Transverse colon (tissue), 4 donors: ENCODE data around the gene GRHL1. TPM values are rescaled to one million over a fixed set of nuclear protein-coding genes. Genes with fewer than 3 reads are reported as not detected.

Source experiments
- DNase-seq: peaks from one replicate; pipeline ENCODE4 v3.0.0-alpha.2; 2019
- H3K27ac ChIP-seq, 4 donors: fragments of 200-600 bp; sonication (generic); 2 replicates each; pipeline ENCODE4 v1.5.1; 2016 to 2018; ENCODE audit warnings: inconsistent platforms in 4 of 4
- H3K27me3 ChIP-seq: fragments of 200-600 bp; sonication (generic); 2 replicates; pipeline ENCODE4 v1.5.1; 2017; ENCODE audit warnings: inconsistent platforms
- H3K36me3 ChIP-seq, 4 donors: fragments of 200-600 bp; sonication (generic); 2 replicates each; pipeline ENCODE4 v1.5.1; 2017 to 2019; ENCODE audit warnings: inconsistent platforms in 4 of 4
- H3K4me1 ChIP-seq, 4 donors: fragments of 200-600 bp; sonication (generic); 2 replicates each; pipeline ENCODE4 v1.5.1; 2017 to 2020; ENCODE audit warnings: inconsistent platforms in 4 of 4
- H3K4me3 ChIP-seq, 4 donors: fragments of 200-600 bp; sonication (generic); 1 replicate in 1 of 4; 2 replicates in 3 of 4; pipeline versions ENCODE4 v1.5.1 to v1.6.1; 2017 to 2019; ENCODE audit warnings: inconsistent platforms in 4 of 4
- H3K9me3 ChIP-seq, 2 donors: fragments of 200-600 bp; sonication (generic); 2 replicates each; pipeline ENCODE4 v1.5.1; 2017 to 2019; ENCODE audit warnings: inconsistent platforms in 2 of 2
- CTCF ChIP-seq, 5 experiments: fragments of 200-600 bp in 3 of 5; fragments of 450-650 bp in 2 of 5; sonication (generic) in 3 of 5; IDR thresholded peaks; 1 replicate in 2 of 5; 2 replicates in 3 of 5; pipeline ENCODE4 v1.5.1; 2016 to 2017; ENCODE audit warnings: antibody characterized with exemption in 5 of 5, inconsistent platforms in 3 of 5, mild to moderate bottlenecking in 2 of 5, moderate library complexity in 1 of 5
- EP300 ChIP-seq: sonication (generic); formaldehyde crosslinking; IDR thresholded peaks from one replicate; pipeline ENCODE4 v1.6.1; 2017; ENCODE audit warnings: antibody characterized with exemption, low read depth
- POLR2A ChIP-seq: fragments of 450-650 bp; IDR thresholded peaks from one replicate; pipeline ENCODE4 v1.6.1; 2016; ENCODE audit warnings: antibody characterized with exemption, mild to moderate bottlenecking, moderate library complexity
- POLR2AphosphoS5 ChIP-seq, 3 donors: sonication (generic); formaldehyde crosslinking; IDR thresholded peaks; one replicate each; pipeline ENCODE4 v1.6.1; 2016; ENCODE audit warnings: antibody characterized with exemption in 3 of 3
- WGBS, 2 donors: methylation state at CpG; one replicate each; pipeline ENCODE4 v1.1.5; 2018; ENCODE audit warnings: low coverage in 1 of 2; 5-methylcytosine and 5-hydroxymethylcytosine counted together
- in situ Hi-C, 4 donors: fragments of 200-750 bp; cut with MboI; loops; one replicate each; pipeline versions ENCODE4 v1.15.0 to v1.15.1; 2017; ENCODE audit warnings: low sequenced_read_pairs in 3 of 4, low pct_ligation_motif_present in 1 of 4, low pct_unique_long_range_greater_than_20kb in 1 of 4
- intact Hi-C: fragments of 100-400 bp; cut with DNase I; formaldehyde crosslinking; loops from one replicate; pipeline ENCODE4 v1.15.1; 2023; ENCODE audit warnings: low total_unique reads
- total RNA-seq, 4 donors: library from RNA; depleted of rRNA; stranded (reverse); fragments of >200 nt; gene quantifications; one replicate each; pipeline ENCODE4 v1.1.0, GENCODE V29; 2016

GRHL1 gene
- total RNA-seq, 4 donors from 2014 or later = 0.55 to 24.7 (median 1.3) TPM; not detected in 1

DNA sequence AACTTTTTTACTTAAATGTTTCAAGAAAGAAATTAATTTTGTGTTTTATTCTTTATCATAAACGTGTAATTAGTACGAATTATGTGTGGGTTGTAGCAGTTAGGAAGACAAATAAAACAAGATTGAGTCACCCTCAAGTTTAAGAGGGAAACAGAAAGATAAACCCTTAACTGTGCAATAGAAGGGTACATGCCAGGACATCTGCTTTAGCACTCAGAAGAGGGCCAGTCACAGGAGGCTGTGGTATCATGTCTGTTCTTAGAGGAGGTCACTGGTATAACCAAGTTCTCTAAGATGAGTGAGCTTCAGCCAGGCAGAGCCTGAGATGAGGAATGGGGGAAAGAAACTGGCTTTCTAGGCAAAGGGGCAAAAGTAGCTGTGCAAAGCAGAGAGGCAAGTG lies 42.4 kb upstream of the GRHL1 start:
- in situ Hi-C loops (no loop called here), intact Hi-C loops (no loop called here)
- H3K27me3 ChIP-seq = no peaks in the 10 kb centered on the region
- H3K4me1 ChIP-seq = no peaks in the 10 kb centered on the region
- H3K4me3 ChIP-seq = no peak overlapping the region
- DNase-seq = no peak
- H3K36me3 ChIP-seq = peaks cover 0 to 7% (median 0%) of the 10 kb centered on the region in 4 donors
- H3K9me3 ChIP-seq = no peaks in the 10 kb centered on the region
- no peak overlapping the region for H3K27ac ChIP-seq
- no peak for TF ChIP-seq CTCF (IDR thresholded peaks at IDR 0.05)
- TF ChIP-seq EP300 = no peak
- TF ChIP-seq POLR2A = no peak
- TF ChIP-seq POLR2AphosphoS5 (IDR thresholded peaks at IDR 0.05) = no peak
- WGBS, 2 donors = 76 to 81% methylated on average over 2 of the region's 2 CpGs

DNA sequence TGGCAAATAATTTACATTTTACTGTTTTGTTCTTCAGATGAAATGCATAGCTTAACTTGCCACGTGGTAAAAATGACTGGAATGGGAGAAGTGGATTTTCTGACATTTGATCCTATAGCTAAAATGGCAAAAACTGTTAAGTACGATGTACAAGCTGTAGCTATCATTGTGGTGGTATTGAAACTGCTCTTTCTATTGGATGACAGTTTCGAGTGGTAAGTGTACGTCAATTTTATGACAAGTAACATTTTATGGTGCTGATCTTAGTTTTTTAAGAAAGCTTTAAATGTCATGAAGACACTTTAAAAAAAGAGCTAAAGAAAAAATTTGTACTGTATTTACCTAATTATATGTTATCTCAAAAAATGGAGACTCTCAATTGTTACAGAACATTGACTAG lies 40.8 kb upstream of the GRHL1 start:
- DNase-seq = no peak
- H3K27ac ChIP-seq = no peak overlapping the region
- H3K9me3 ChIP-seq = no peaks in the 10 kb centered on the region
- no peaks in the 10 kb centered on the region for H3K27me3 ChIP-seq
- H3K36me3 ChIP-seq = peaks cover 0 to 7% (median 0%) of the 10 kb centered on the region in 4 donors
- no peak overlapping the region for H3K4me3 ChIP-seq
- TF ChIP-seq EP300 = no peak
- intact Hi-C loops = no loop called here
- in situ Hi-C loops = no loop called here
- 64 to 87% methylated on average over 4 of the region's 4 CpGs for WGBS, 2 donors
- H3K4me1 ChIP-seq = no peaks in the 10 kb centered on the region

GRCh38 chr2:9912468-9912867 lies 39.0 kb upstream of the GRHL1 start:
- in situ Hi-C loops = no loop called here
- no peaks in the 10 kb centered on the region for H3K9me3 ChIP-seq
- H3K4me1 ChIP-seq = no peaks in the 10 kb centered on the region
- TF ChIP-seq CTCF (IDR thresholded peaks at IDR 0.05) (no peak), POLR2A (no peak), EP300 (no peak)
- H3K4me3 ChIP-seq = no peak overlapping the region
- no peak for DNase-seq
- intact Hi-C loops = no loop called here
- H3K27me3 ChIP-seq = no peaks in the 10 kb centered on the region
- 89 to 94% methylated on average over 2 to 4 of the region's 4 CpGs for WGBS, 2 donors
- no peak overlapping the region for H3K27ac ChIP-seq
- peaks cover 0 to 7% (median 0%) of the 10 kb centered on the region in 4 donors for H3K36me3 ChIP-seq

GRCh38 chr2:9914384-9915065 lies 37.0 kb upstream of the GRHL1 start:
- H3K4me1 ChIP-seq = no peaks in the 10 kb centered on the region
- H3K36me3 ChIP-seq = peaks cover 0 to 9% (median 0%) of the 10 kb centered on the region in 4 donors
- H3K27me3 ChIP-seq = no peaks in the 10 kb centered on the region
- in situ Hi-C loops (no loop called here), intact Hi-C loops (no loop called here)
- no peak overlapping the region for H3K4me3 ChIP-seq
- WGBS, 2 donors = 64 to 81% methylated on average over 5 to 9 of the region's 9 CpGs
- no peak overlapping the region for H3K27ac ChIP-seq
- H3K9me3 ChIP-seq = no peaks in the 10 kb centered on the region
- TF ChIP-seq POLR2A (no peak), CTCF (IDR thresholded peaks at IDR 0.05) (no peak)
- DNase-seq = peak; percentile 17

GRCh38 chr2:9918275-9918674 lies 33.2 kb upstream of the GRHL1 start:
- TF ChIP-seq EP300 (no peak), POLR2AphosphoS5 (IDR thresholded peaks at IDR 0.05) (no peak), POLR2A (no peak), CTCF (IDR thresholded peaks at IDR 0.05) (no peak)
- Histone ChIP-seq H3K4me3 (no peak overlapping the region), H3K36me3 (peaks cover 0 to 13% (median 0%) of the 10 kb centered on the region in 4 donors), H3K27ac (no peak overlapping the region), H3K9me3 (no peaks in the 10 kb centered on the region), H3K4me1 (no peaks in the 10 kb centered on the region), H3K27me3 (no peaks in the 10 kb centered on the region)
- 79 to 80% methylated on average over 1 to 2 of the region's 2 CpGs for WGBS, 2 donors
- in situ Hi-C loops (no loop called here), intact Hi-C loops (no loop called here)
- DNase-seq = no peak
